Pancreas (tissue), 10 donors: ENCODE measurements around the gene RHOB. TPM values are rescaled to one million over a fixed set of nuclear protein-coding genes. Genes with fewer than 3 reads are reported as not detected.

ENCODE experiments used
- ATAC-seq, 4 donors: fragments of 200-7000 bp; cut with Tn5 transposase; one replicate each; pipeline versions ENCODE4 v1.8.0 to v1.9.1; 2020; ENCODE audit warnings: mild to moderate bottlenecking in 4 of 4, moderate library complexity in 4 of 4
- DNase-seq, 6 donors: peaks; one replicate each; pipeline ENCODE4 v3.0.0-alpha.2; 2020
- FAIRE-seq: peaks from 2 replicates; lab custom pipeline; 2012; peaks lifted over from hg19 to GRCh38; lab: Jason Lieb, UNC
- H3K27ac ChIP-seq, 4 donors: fragments of 200-600 bp; sonication (generic); 1 replicate in 3 of 4; 2 replicates in 1 of 4; pipeline versions ENCODE4 v1.5.0 to v1.8.0; 2020
- H3K27me3 ChIP-seq, 4 donors: fragments of 200-600 bp; one replicate each; pipeline ENCODE4 v1.8.0; 2021
- H3K36me3 ChIP-seq, 3 donors: fragments of 200-600 bp; sonication (generic) in 1 of 3; one replicate each; pipeline versions ENCODE4 v1.5.0 to v1.8.0; 2020 to 2021
- H3K4me1 ChIP-seq, 3 donors: fragments of 200-600 bp; one replicate each; pipeline ENCODE4 v1.8.0; 2021
- H3K4me3 ChIP-seq, 4 donors: fragments of 200-600 bp; sonication (generic) in 2 of 4; one replicate each; pipeline versions ENCODE4 v1.5.0 to v1.8.0; 2020 to 2021
- H3K9me3 ChIP-seq, 4 donors: fragments of 200-600 bp; one replicate each; pipeline ENCODE4 v1.8.0; 2021
- WGBS, 2 donors: extraction: QIAGEN DNeasy Blood & Tissue Kit; methylation state at CpG; one replicate each; pipeline ENCODE4 v1.1.7; 2013; 5-methylcytosine and 5-hydroxymethylcytosine counted together
- intact Hi-C, 3 donors: fragments of 100-400 bp; cut with DNase I; formaldehyde crosslinking; loops; one replicate each; pipeline versions ENCODE4 v1.11.1 to v1.14.2; 2022
- polyA plus RNA-seq, 2 donors: library from polyadenylated mRNA; stranded (reverse); fragments of 200-250 nt; gene quantifications; one replicate each; pipeline ENCODE4 v1.2.3, GENCODE V29; 2013
- total RNA-seq, 6 donors: library from RNA; stranded (reverse); fragmentation: NEBNext Ultra II Directional in 4 of 6; extraction: Animal tissue kit (Norgen Biotek cat#: 25700) in 4 of 6; gene quantifications; one replicate each; pipeline versions ENCODE4 v1.2.1 to v1.2.4, GENCODE V29; 2021 to 2023
- TF ChIP-seq, protein P1 (sequence below), 4 donors: fragments of 200-600 bp; sonication (generic) in 3 of 4; IDR thresholded peaks; one replicate each; pipeline versions ENCODE4 v1.5.0 to v1.8.0; 2021; ENCODE audit warnings: antibody characterized with exemption in 4 of 4
- donor health status: healthy with polysubstance abuse.
- donor health status: DM: no; HTN: no; CAD: no; lungs with moderate emphysema.
- donor health status: DM: no; HTN: no; CAD: no.
- donor health status: control.
- donor health status: control.
- donor health status: Bipolar disorder and iron deficiency.
- donor health status: DM: yes; HTN: yes; CAD: no.
- donor health status: DM: no; HTN: no; CAD: no.
- donor health status: DM: no; HTN: no; CAD: no.
- donor health status: DM: yes; HTN: yes; CAD: no.

Gene RHOB
- total and polyA plus RNA-seq, 8 donors: 27.5 to 98.5 (median 56.5) TPM

- Histone ChIP-seq H3K9me3 (no peaks in the 10 kb centered on the region), H3K36me3 (no peaks in the 10 kb centered on the region), H3K4me1 (no peaks in the 10 kb centered on the region), H3K4me3 (no peak overlapping the region), H3K27ac (no peak overlapping the region), H3K27me3 (no peaks in the 10 kb centered on the region)
- 76 to 83% methylated on average over 7 of the region's 7 CpGs for WGBS, 2 donors
- intact Hi-C loops: no loop called here
- FAIRE-seq: no peak
- DNase-seq: no peak
- TF ChIP-seq, protein P1, sequence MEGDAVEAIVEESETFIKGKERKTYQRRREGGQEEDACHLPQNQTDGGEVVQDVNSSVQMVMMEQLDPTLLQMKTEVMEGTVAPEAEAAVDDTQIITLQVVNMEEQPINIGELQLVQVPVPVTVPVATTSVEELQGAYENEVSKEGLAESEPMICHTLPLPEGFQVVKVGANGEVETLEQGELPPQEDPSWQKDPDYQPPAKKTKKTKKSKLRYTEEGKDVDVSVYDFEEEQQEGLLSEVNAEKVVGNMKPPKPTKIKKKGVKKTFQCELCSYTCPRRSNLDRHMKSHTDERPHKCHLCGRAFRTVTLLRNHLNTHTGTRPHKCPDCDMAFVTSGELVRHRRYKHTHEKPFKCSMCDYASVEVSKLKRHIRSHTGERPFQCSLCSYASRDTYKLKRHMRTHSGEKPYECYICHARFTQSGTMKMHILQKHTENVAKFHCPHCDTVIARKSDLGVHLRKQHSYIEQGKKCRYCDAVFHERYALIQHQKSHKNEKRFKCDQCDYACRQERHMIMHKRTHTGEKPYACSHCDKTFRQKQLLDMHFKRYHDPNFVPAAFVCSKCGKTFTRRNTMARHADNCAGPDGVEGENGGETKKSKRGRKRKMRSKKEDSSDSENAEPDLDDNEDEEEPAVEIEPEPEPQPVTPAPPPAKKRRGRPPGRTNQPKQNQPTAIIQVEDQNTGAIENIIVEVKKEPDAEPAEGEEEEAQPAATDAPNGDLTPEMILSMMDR (IDR thresholded peaks at IDR 0.05): no peak
- ATAC-seq: peak in 3 of 4 donors; percentile 34 to 54 (median 46)
Observed at GRCh38 chr2:20483194-20483895, 36.5 kb downstream of the RHOB start.

DNA sequence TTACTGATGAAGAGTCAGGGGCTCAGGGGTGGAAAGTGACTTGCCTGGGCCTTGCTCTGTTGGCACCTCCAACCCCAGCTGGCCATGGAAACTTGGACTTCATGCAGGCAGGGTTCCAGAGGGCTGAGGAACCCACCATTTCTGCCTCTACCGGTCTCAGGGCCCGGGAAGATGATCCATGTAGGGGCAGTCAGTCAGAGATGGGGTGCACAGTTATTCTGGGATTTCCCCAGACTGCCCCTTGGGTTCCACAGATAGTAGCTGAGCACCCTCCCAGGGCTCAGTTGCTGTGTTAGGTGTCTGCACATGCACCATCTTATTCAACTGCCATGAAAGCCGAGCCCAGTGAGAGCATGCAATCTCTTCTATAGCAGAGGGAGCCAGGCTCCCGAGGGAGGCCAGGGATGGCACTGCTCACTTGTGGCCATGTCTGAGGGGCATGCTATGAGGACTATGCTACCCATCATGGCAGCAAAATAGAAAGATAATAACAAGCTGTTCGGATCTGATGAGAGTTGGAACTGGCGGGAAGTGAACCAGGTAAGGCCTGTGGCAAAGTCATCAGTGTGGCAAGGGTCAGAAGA lies 37.3 kb downstream of the RHOB start:
- WGBS, 2 donors: 89 to 91% methylated on average over 6 of the region's 6 CpGs
- no peaks in the 10 kb centered on the region for H3K9me3 ChIP-seq
- no peaks in the 10 kb centered on the region for H3K36me3 ChIP-seq
- FAIRE-seq (no peak), ATAC-seq (no peak), DNase-seq (no peak)
- TF ChIP-seq, protein P1 (IDR thresholded peaks at IDR 0.05): no peak
- H3K27me3 ChIP-seq: no peaks in the 10 kb centered on the region
- no peaks in the 10 kb centered on the region for H3K4me1 ChIP-seq
- H3K27ac ChIP-seq: no peak overlapping the region
- H3K4me3 ChIP-seq: no peak overlapping the region
- intact Hi-C loops: no loop called here

DNA sequence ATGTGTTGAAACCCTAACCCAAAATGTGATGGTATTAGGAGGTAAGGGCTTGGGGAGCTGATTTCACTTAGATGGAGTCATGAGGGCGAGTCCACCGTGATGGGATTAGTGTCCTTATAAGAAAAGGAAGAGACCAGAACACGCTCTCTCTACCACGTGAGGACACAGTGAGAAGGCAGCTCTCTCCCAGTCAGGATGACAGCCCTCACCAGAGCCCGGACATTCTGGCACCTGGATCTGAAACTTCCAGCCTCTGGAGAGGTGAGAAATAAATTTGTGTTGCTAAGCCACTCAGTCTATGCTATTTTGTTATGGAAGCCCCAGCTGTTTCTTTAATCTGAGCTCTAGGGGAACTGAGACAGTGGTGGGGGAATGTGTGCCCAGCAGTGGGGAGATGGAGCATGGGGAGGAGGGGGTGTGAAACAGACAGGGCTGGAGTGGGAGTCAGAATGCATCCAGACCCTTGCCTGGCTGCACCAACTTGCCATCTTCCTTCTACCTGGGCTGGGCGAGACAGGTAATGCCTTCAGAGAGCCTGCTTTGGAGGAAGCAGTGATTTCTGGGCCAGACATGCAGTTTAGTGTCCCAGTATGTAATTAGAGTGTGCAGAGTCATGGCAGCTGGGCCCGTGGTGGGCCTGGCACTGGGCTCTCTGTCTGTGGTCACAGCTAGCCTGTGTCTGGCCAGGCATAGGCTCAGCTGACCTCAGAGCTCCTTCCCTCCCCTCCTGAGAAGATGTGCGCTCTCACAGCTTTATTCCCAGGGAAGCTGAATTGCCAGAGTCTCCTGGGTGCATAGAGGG lies 38.1 kb downstream of the RHOB start:
- 83 to 85% methylated on average over 8 of the region's 8 CpGs for WGBS, 2 donors
- FAIRE-seq (no peak), ATAC-seq (no peak), DNase-seq (no peak)
- Histone ChIP-seq H3K27ac (no peak overlapping the region), H3K4me1 (no peaks in the 10 kb centered on the region), H3K9me3 (no peaks in the 10 kb centered on the region), H3K27me3 (no peaks in the 10 kb centered on the region), H3K36me3 (no peaks in the 10 kb centered on the region), H3K4me3 (no peak overlapping the region)
- intact Hi-C loops: no loop called here
- TF ChIP-seq, protein P1 (IDR thresholded peaks at IDR 0.05): no peak

DNA sequence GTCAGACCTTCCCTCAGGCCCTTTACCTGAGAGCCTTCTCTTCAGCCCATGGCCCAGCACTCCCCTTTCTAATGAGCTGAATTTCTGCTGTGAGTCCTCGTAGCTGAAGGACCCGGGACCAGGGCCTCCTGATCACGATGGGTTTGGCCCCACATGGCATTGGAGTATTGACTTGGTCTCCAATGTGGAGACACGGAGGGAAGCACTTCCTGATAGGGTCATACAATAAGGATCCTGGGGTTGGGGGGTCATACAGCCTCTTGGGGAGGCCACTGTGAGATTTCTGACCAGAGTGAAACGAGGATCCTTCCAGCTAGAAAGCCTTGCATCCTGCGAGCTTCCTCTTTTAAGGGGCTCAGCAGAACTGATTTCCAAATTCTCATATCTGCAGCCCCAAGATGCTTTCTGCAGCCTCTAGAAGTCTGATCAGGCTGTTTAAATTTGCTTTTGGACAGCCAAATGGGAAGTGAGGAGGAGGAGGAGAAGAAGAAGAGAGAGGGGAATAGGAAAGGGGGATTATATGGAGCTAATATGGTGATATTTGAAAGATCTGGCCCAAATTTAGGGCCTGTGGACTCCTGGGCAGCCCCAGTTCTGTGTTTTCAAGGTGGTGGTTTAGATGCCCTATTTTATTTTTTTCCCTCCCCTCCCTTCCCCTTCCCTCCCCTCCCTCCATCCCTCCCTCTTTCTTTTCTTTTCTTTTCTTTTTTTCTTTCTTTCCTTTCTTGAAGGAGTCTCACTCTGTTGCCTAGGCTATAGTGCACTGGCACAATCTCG lies 38.9 kb downstream of the RHOB start:
- TF ChIP-seq, protein P1 (IDR thresholded peaks at IDR 0.05): no peak
- Histone ChIP-seq H3K4me1 (no peaks in the 10 kb centered on the region), H3K27me3 (no peaks in the 10 kb centered on the region), H3K9me3 (no peaks in the 10 kb centered on the region), H3K4me3 (no peak overlapping the region), H3K36me3 (no peaks in the 10 kb centered on the region), H3K27ac (no peak overlapping the region)
- ATAC-seq (no peak), DNase-seq (no peak), FAIRE-seq (no peak)
- WGBS, 2 donors: 67 to 70% methylated on average over 7 of the region's 7 CpGs
- intact Hi-C loops: no loop called here
